ENCODE results near the gene ABCA13.

The ABCA13 gene

DNA sequence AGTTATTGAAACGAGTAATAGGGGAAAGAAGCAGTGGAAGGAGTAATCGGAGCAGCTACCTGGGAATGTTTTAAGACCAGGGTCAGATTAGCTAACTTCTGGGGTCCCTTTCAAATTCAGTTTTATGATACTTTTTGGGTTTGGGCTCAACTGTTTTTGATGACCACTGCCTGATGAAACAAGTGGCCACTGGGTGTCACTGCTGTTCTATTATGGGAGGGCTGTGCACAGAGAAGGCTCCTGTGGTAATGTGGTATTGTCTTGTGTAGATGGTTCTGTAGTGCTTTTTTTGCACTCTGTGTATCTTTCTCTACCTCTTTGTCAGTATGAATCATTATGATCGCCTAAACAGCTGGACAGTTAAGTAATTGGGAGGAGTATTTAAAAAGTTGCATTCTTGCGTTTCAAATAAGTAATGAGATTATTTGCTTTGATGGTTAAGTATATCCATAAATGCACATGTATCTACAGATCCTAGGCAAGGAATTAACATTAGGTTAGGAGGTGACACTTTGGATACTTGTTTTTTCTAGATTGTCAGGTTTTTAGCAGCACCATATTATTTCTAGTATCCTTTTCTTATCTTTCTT, 128.4 kb downstream of the ABCA13 start:
- ChIA-PET CTCF (interaction anchor here (0.5 to 1.9 kb wide), 26 partner anchors 9 to 1492 kb away, joined by 3 to 12 read pairs (median 4); no protein-coding TSS in a partner anchor), POLR2A (no interaction called here)
- Histone ChIP-seq H3K36me3 (ENCODE audit: control insufficient read depth in 2 of 2, insufficient read depth in 1 of 2, low read length in 2 of 2) (no peaks in the 10 kb centered on the region), H3K4me3 (ENCODE audit: low read depth, low read length) (no peak overlapping the region), H3K27ac (ENCODE audit: extremely low read depth, low read depth, low read length) (no peak overlapping the region), H3K9me3 (ENCODE audit: control insufficient read depth, insufficient read depth, low read depth, low read length) (no peaks in the 10 kb centered on the region), H3K4me1 (ENCODE audit: control insufficient read depth, insufficient read depth, low read length) (no peaks in the 10 kb centered on the region)
- TF ChIP-seq ZNF174 (tag by site-specific recombination; IDR thresholded peaks at IDR 0.05) = no peak
- TF ChIP-seq, protein P1, sequence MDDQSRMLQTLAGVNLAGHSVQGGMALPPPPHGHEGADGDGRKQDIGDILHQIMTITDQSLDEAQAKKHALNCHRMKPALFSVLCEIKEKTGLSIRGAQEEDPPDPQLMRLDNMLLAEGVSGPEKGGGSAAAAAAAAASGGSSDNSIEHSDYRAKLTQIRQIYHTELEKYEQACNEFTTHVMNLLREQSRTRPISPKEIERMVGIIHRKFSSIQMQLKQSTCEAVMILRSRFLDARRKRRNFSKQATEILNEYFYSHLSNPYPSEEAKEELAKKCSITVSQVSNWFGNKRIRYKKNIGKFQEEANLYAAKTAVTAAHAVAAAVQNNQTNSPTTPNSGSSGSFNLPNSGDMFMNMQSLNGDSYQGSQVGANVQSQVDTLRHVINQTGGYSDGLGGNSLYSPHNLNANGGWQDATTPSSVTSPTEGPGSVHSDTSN (CRISPR knock-in tag; IDR thresholded peaks at IDR 0.05) = no peak
- TF ChIP-seq, protein P2, sequence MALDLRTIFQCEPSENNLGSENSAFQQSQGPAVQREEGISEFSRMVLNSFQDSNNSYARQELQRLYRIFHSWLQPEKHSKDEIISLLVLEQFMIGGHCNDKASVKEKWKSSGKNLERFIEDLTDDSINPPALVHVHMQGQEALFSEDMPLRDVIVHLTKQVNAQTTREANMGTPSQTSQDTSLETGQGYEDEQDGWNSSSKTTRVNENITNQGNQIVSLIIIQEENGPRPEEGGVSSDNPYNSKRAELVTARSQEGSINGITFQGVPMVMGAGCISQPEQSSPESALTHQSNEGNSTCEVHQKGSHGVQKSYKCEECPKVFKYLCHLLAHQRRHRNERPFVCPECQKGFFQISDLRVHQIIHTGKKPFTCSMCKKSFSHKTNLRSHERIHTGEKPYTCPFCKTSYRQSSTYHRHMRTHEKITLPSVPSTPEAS (tag by site-specific recombination; IDR thresholded peaks at IDR 0.05) = no peak
- TF ChIP-seq, protein P3, sequence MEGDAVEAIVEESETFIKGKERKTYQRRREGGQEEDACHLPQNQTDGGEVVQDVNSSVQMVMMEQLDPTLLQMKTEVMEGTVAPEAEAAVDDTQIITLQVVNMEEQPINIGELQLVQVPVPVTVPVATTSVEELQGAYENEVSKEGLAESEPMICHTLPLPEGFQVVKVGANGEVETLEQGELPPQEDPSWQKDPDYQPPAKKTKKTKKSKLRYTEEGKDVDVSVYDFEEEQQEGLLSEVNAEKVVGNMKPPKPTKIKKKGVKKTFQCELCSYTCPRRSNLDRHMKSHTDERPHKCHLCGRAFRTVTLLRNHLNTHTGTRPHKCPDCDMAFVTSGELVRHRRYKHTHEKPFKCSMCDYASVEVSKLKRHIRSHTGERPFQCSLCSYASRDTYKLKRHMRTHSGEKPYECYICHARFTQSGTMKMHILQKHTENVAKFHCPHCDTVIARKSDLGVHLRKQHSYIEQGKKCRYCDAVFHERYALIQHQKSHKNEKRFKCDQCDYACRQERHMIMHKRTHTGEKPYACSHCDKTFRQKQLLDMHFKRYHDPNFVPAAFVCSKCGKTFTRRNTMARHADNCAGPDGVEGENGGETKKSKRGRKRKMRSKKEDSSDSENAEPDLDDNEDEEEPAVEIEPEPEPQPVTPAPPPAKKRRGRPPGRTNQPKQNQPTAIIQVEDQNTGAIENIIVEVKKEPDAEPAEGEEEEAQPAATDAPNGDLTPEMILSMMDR (tag by site-specific recombination; IDR thresholded peaks at IDR 0.05) = 0 out of 2 replicates have a peak, but pooled peaks have one; percentile 25
- TF ChIP-seq ZNF138 (tag by site-specific recombination; IDR thresholded peaks at IDR 0.05; ENCODE audit: borderline replicate concordance) = no peak
- TF ChIP-seq, protein P4, sequence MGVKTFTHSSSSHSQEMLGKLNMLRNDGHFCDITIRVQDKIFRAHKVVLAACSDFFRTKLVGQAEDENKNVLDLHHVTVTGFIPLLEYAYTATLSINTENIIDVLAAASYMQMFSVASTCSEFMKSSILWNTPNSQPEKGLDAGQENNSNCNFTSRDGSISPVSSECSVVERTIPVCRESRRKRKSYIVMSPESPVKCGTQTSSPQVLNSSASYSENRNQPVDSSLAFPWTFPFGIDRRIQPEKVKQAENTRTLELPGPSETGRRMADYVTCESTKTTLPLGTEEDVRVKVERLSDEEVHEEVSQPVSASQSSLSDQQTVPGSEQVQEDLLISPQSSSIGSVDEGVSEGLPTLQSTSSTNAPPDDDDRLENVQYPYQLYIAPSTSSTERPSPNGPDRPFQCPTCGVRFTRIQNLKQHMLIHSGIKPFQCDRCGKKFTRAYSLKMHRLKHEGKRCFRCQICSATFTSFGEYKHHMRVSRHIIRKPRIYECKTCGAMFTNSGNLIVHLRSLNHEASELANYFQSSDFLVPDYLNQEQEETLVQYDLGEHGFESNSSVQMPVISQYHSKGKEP (tag by site-specific recombination; IDR thresholded peaks at IDR 0.05) = no peak
- TF ChIP-seq, protein P5, sequence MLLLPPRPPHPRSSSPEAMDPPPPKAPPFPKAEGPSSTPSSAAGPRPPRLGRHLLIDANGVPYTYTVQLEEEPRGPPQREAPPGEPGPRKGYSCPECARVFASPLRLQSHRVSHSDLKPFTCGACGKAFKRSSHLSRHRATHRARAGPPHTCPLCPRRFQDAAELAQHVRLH (tag by site-specific recombination; IDR thresholded peaks at IDR 0.05) = no peak
- TF ChIP-seq, protein P6, sequence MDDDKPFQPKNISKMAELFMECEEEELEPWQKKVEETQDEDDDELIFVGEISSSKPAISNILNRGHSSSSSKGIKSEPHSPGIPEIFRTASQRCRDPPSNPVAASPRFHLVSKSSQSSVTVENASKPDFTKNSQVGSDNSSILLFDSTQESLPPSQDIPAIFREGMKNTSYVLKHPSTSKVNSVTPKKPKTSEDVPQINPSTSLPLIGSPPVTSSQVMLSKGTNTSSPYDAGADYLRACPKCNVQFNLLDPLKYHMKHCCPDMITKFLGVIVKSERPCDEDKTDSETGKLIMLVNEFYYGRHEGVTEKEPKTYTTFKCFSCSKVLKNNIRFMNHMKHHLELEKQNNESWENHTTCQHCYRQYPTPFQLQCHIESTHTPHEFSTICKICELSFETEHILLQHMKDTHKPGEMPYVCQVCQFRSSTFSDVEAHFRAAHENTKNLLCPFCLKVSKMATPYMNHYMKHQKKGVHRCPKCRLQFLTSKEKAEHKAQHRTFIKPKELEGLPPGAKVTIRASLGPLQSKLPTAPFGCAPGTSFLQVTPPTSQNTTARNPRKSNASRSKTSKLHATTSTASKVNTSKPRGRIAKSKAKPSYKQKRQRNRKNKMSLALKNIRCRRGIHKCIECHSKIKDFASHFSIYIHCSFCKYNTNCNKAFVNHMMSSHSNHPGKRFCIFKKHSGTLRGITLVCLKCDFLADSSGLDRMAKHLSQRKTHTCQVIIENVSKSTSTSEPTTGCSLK (tag by site-specific recombination; IDR thresholded peaks at IDR 0.05) = no peak
- TF ChIP-seq ZNF175 (tag by site-specific recombination; IDR thresholded peaks at IDR 0.05) = no peak
- peak; percentile 68 for TF ChIP-seq ZNF654 (tag by site-specific recombination; IDR thresholded peaks at IDR 0.05; ENCODE audit: low read depth)
- no peak for TF ChIP-seq HOXA7 (CRISPR knock-in tag; IDR thresholded peaks at IDR 0.05; ENCODE audit: borderline replicate concordance)

DNA sequence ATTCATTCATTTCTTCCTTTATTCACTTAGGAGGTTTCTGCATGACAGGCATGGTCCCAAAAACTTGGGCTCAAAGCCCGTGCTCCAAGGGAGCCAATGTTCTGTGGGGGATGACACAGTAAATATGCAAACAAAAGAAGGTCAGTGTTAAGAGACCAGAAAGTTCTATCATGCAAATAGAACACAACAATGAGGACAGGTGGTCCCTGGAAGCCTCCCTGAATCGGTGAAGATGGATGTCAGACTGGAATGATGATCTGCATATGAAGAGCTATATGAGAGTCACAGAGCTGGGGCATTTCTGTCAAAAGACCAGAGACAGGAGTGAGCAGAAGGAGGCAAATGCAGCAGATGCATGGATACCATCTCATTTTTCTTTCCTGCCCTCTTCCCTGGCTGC, 129.0 kb downstream of the ABCA13 start:
- H3K4me1 ChIP-seq (ENCODE audit: control insufficient read depth, insufficient read depth, low read length) = no peaks in the 10 kb centered on the region
- no peak overlapping the region for H3K27ac ChIP-seq (ENCODE audit: extremely low read depth, low read depth, low read length)
- no peak overlapping the region for H3K4me3 ChIP-seq (ENCODE audit: low read depth, low read length)
- no peaks in the 10 kb centered on the region for H3K9me3 ChIP-seq (ENCODE audit: control insufficient read depth, insufficient read depth, low read depth, low read length)
- POLR2A ChIA-PET = no interaction called here
- CTCF ChIA-PET = interaction anchor here (0.8 to 1.9 kb wide), 9 partner anchors 9 to 1491 kb away, joined by 3 to 11 read pairs (median 4); no protein-coding TSS in a partner anchor
- no peaks in the 10 kb centered on the region for H3K36me3 ChIP-seq (ENCODE audit: control insufficient read depth in 2 of 2, insufficient read depth in 1 of 2, low read length in 2 of 2)
- TF ChIP-seq, protein P3 (tag by site-specific recombination; IDR thresholded peaks at IDR 0.05) = no peak
- TF ChIP-seq ZSCAN23 (tag by site-specific recombination; IDR thresholded peaks at IDR 0.05) = no peak
- TF ChIP-seq ZNF350 (tag by site-specific recombination; IDR thresholded peaks at IDR 0.05) = no peak
- no peak for TF ChIP-seq ZNF837 (tag by site-specific recombination; IDR thresholded peaks at IDR 0.05)
- no peak for TF ChIP-seq ZNF701 (tag by site-specific recombination; IDR thresholded peaks at IDR 0.05)
- no peak for TF ChIP-seq ZNF423 (tag by site-specific recombination; IDR thresholded peaks at IDR 0.05)
- no peak for TF ChIP-seq ZNF19 (tag by site-specific recombination; IDR thresholded peaks at IDR 0.05; ENCODE audit: low read depth)
- TF ChIP-seq, protein P7, sequence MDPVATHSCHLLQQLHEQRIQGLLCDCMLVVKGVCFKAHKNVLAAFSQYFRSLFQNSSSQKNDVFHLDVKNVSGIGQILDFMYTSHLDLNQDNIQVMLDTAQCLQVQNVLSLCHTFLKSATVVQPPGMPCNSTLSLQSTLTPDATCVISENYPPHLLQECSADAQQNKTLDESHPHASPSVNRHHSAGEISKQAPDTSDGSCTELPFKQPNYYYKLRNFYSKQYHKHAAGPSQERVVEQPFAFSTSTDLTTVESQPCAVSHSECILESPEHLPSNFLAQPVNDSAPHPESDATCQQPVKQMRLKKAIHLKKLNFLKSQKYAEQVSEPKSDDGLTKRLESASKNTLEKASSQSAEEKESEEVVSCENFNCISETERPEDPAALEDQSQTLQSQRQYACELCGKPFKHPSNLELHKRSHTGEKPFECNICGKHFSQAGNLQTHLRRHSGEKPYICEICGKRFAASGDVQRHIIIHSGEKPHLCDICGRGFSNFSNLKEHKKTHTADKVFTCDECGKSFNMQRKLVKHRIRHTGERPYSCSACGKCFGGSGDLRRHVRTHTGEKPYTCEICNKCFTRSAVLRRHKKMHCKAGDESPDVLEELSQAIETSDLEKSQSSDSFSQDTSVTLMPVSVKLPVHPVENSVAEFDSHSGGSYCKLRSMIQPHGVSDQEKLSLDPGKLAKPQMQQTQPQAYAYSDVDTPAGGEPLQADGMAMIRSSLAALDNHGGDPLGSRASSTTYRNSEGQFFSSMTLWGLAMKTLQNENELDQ (tag by site-specific recombination; IDR thresholded peaks at IDR 0.05; ENCODE audit: low read depth) = no peak
- no peak for TF ChIP-seq GLI2 (tag by site-specific recombination; IDR thresholded peaks at IDR 0.05; ENCODE audit: borderline replicate concordance, low read depth)
